GM23338 (cell line): ENCODE data around the gene NDUFS2. TPM values are rescaled to one million over a fixed set of nuclear protein-coding genes. Genes with fewer than 3 reads are reported as not detected.

ENCODE experiments used
- ATAC-seq: fragments of 200-7000 bp; cut with Tn5 transposase; 3 replicates; pipeline ENCODE4 v1.9.1; 2020
- DNase-seq: peaks from one replicate; pipeline ENCODE4 v3.0.0-alpha.2; 2015; ENCODE audit warnings: low spot score
- H2AFZ ChIP-seq: fragments of 200-600 bp; sonication (generic); 2 replicates; pipeline ENCODE4 v1.8.0; 2016; ENCODE audit warnings: antibody characterized with exemption, mild to moderate bottlenecking, moderate library complexity
- H3F3A ChIP-seq: fragments of 200-600 bp; sonication (generic); replicated peaks from 2 replicates; pipeline ENCODE4 v1.8.0; 2017; ENCODE audit warnings: antibody characterized with exemption, mixed run types, low read depth
- H3K27ac ChIP-seq: fragments of 200-600 bp; sonication (generic); 2 replicates; pipeline ENCODE4 v1.6.1; 2016; ENCODE audit warnings: low read depth
- H3K27me3 ChIP-seq: fragments of 200-600 bp; sonication (generic); 2 replicates; pipeline ENCODE4 v1.8.0; 2016; ENCODE audit warnings: mild to moderate bottlenecking, mixed run types, moderate library complexity; ENCODE audit not compliant: insufficient read depth
- H3K36me3 ChIP-seq: fragments of 200-600 bp; sonication (generic); 2 replicates; pipeline ENCODE4 v1.8.0; 2016; ENCODE audit warnings: mild to moderate bottlenecking; ENCODE audit not compliant: insufficient read depth
- H3K4me1 ChIP-seq: fragments of 200-600 bp; sonication (generic); 2 replicates; pipeline ENCODE4 v1.8.0; 2016; ENCODE audit warnings: mild to moderate bottlenecking, moderate library complexity; ENCODE audit not compliant: insufficient read depth
- H3K4me2 ChIP-seq: fragments of 200-600 bp; sonication (generic); 2 replicates; pipeline ENCODE4 v1.7.1; 2017; ENCODE audit warnings: mixed run types
- H3K4me3 ChIP-seq: fragments of 200-600 bp; sonication (generic); 2 replicates; pipeline ENCODE4 v1.6.1; 2016; ENCODE audit warnings: mixed run types
- H3K79me2 ChIP-seq: fragments of 200-600 bp; sonication (generic); replicated peaks from 2 replicates; pipeline ENCODE4 v1.8.0; 2017; ENCODE audit warnings: mild to moderate bottlenecking; ENCODE audit not compliant: insufficient read depth
- H3K9me2 ChIP-seq: fragments of 200-600 bp; sonication (generic); 2 replicates; pipeline ENCODE4 v1.8.0; 2017; ENCODE audit not compliant: insufficient read depth
- H4K20me1 ChIP-seq: fragments of 200-600 bp; sonication (generic); replicated peaks from 2 replicates; pipeline ENCODE4 v1.8.0; 2017; ENCODE audit warnings: mild to moderate bottlenecking; ENCODE audit not compliant: insufficient read depth
- H3K27ac Mint-ChIP-seq: 2 replicates; pipeline ENCODE4 v1.8.0; 2020; ENCODE audit warnings: inconsistent platforms, mild to moderate bottlenecking, moderate library complexity, mixed read lengths
- H3K27me3 Mint-ChIP-seq: 3 replicates; pipeline ENCODE4 v1.8.0; 2022; ENCODE audit warnings: low read depth, mild to moderate bottlenecking, moderate library complexity, mixed read lengths, inconsistent platforms; ENCODE audit not compliant: insufficient read depth, poor library complexity
- H3K36me3 Mint-ChIP-seq: 3 replicates; pipeline ENCODE4 v1.8.0; 2021; ENCODE audit warnings: low read depth, mild to moderate bottlenecking, inconsistent platforms, moderate library complexity, mixed read lengths
- H3K4me1 Mint-ChIP-seq: 3 replicates; pipeline ENCODE4 v1.8.0; 2020; ENCODE audit warnings: mild to moderate bottlenecking, inconsistent platforms, mixed read lengths
- H3K4me3 Mint-ChIP-seq: 3 replicates; pipeline ENCODE4 v1.8.0; 2021; ENCODE audit warnings: moderate library complexity, mild to moderate bottlenecking, inconsistent platforms, mixed read lengths
- H3K9me3 Mint-ChIP-seq: 3 replicates; pipeline ENCODE4 v1.8.0; 2020; ENCODE audit warnings: moderate library complexity, mild to moderate bottlenecking, inconsistent platforms, mixed read lengths
- CREB1 ChIP-seq: fragments of 250-450 bp; sonication (Bioruptor Pico); IDR thresholded peaks from 2 replicates; pipeline ENCODE4 v1.5.0; 2020; ENCODE audit warnings: low read depth, mild to moderate bottlenecking, moderate library complexity
- CTCF ChIP-seq, 2 experiments: fragments of 200-600 bp in 1 of 2; sonication (generic) in 1 of 2; conservative IDR thresholded peaks; 2 replicates each; pipeline versions ENCODE4 v1.5.1 to v1.6.1; 2016 to 2017; ENCODE audit warnings: antibody characterized with exemption in 2 of 2, low read depth in 2 of 2, mild to moderate bottlenecking in 2 of 2, moderate library complexity in 1 of 2
- ETS1 ChIP-seq: IDR thresholded peaks from 2 replicates; pipeline ENCODE4 v1.6.1; 2016; ENCODE audit warnings: antibody characterized with exemption
- EZH2 ChIP-seq: fragments of 200-600 bp; sonication (generic); IDR thresholded peaks from one replicate; pipeline ENCODE4 v1.8.0; 2017; ENCODE audit warnings: antibody characterized with exemption, mild to moderate bottlenecking, low read depth; ENCODE audit not compliant: unreplicated experiment
- EZH2phosphoT487 ChIP-seq: fragments of 200-600 bp; sonication (generic); IDR thresholded peaks from one replicate; pipeline ENCODE4 v1.8.1; 2018; ENCODE audit warnings: antibody characterized with exemption; ENCODE audit not compliant: unreplicated experiment
- JUNB ChIP-seq: IDR thresholded peaks from one replicate; pipeline ENCODE4 v1.6.1; 2016; ENCODE audit warnings: antibody characterized with exemption; ENCODE audit not compliant: unreplicated experiment
- NANOG ChIP-seq: IDR thresholded peaks from 2 replicates; pipeline ENCODE4 v1.6.1; 2016; ENCODE audit warnings: antibody characterized with exemption, borderline replicate concordance
- POLR2AphosphoS5 ChIP-seq: IDR thresholded peaks from 2 replicates; pipeline ENCODE4 v1.6.1; 2016; ENCODE audit warnings: antibody characterized with exemption, low read depth
- REST ChIP-seq: IDR thresholded peaks from one replicate; pipeline ENCODE4 v1.6.1; 2018; ENCODE audit warnings: antibody characterized with exemption; ENCODE audit not compliant: unreplicated experiment
- STAT1 ChIP-seq: IDR thresholded peaks from one replicate; pipeline ENCODE4 v1.6.1; 2016; ENCODE audit warnings: antibody characterized with exemption; ENCODE audit not compliant: unreplicated experiment
- ZNF114 ChIP-seq: fragments of 250-450 bp; sonication (Bioruptor Pico); IDR thresholded peaks from 2 replicates; pipeline ENCODE4 v1.5.0; 2020; ENCODE audit warnings: mild to moderate bottlenecking, moderate library complexity
- ZNF331 ChIP-seq: fragments of 250-450 bp; sonication (Bioruptor Pico); IDR thresholded peaks from 2 replicates; pipeline ENCODE4 v1.5.0; 2020; ENCODE audit warnings: low read depth, mild to moderate bottlenecking, moderate library complexity
- ZNF462 ChIP-seq: fragments of 250-450 bp; sonication (Bioruptor Pico); IDR thresholded peaks from 2 replicates; pipeline ENCODE4 v1.5.0; 2020; ENCODE audit warnings: mild to moderate bottlenecking, moderate library complexity
- polyA plus RNA-seq: library from polyadenylated mRNA; unstranded; fragments of >200 nt; fragmentation: Nextera tagmentation; extraction: Ambion mirVana; gene quantifications from 2 replicates; pipeline ENCODE4 v1.2.1, GENCODE V29; 2016
- total RNA-seq: library from RNA; depleted of rRNA; stranded (reverse); fragments of >200 nt; shearing (Covaris generic); gene quantifications from 2 replicates; pipeline ENCODE4 v1.2.3, GENCODE V29; 2014

The NDUFS2 gene
- total and polyA plus RNA-seq, 2 experiments from 2014 or later, result 56.7 to 131 TPM

- H3K9me3 Mint-ChIP-seq, result no peaks in the 10 kb centered on the region
- H3K4me3 Mint-ChIP-seq, result no peak overlapping the region; the same call in 2 of the 3 replicates
- peaks cover 6% of the 10 kb centered on the region; the same call in 1 of the 2 replicates for H4K20me1 ChIP-seq
Measured at GRCh38 chr1:161172349-161172748, 29.8 kb upstream of the NDUFS2 start.

More at GRCh38 chr1:161172349-161172748, 29.8 kb upstream of the NDUFS2 start:
- H3K79me2 ChIP-seq, result peaks cover 8% of the 10 kb centered on the region
- H3F3A ChIP-seq, result peaks cover 3% of the 10 kb centered on the region; the same call in 1 of the 2 replicates
- H3K27ac ChIP-seq, result no peak overlapping the region
- H3K36me3 Mint-ChIP-seq, result peaks cover 54% of the 10 kb centered on the region
- H3K27ac Mint-ChIP-seq, result no peak overlapping the region
- H3K4me1 ChIP-seq, result peaks cover 6% of the 10 kb centered on the region; the same call in 1 of the 2 replicates
- H3K27me3 Mint-ChIP-seq, result peaks cover 11% of the 10 kb centered on the region
- H3K36me3 ChIP-seq, result peaks cover 17% of the 10 kb centered on the region
- no peak overlapping the region for H2AFZ ChIP-seq
- H3K9me2 ChIP-seq, result no peaks in the 10 kb centered on the region
- H3K4me3 ChIP-seq, result no peak overlapping the region
- H3K27me3 ChIP-seq, result no peaks in the 10 kb centered on the region
- no peak for TF ChIP-seq EZH2phosphoT487
- no peak for TF ChIP-seq JUNB
- TF ChIP-seq CTCF (conservative IDR thresholded peaks at IDR 0.05; ENCODE audit: low read depth in 2 of 2), result no peak
- no peak for TF ChIP-seq STAT1
- TF ChIP-seq EZH2, result no peak
- TF ChIP-seq ZNF331 (CRISPR knock-in tag), result no peak
- no peak for TF ChIP-seq ZNF462
- no peak for TF ChIP-seq POLR2AphosphoS5
- TF ChIP-seq ZNF114 (CRISPR knock-in tag), result no peak
- TF ChIP-seq NANOG, result no peak
- TF ChIP-seq CREB1, result no peak
- no peak for TF ChIP-seq REST
- TF ChIP-seq ETS1, result no peak
- no peak overlapping the region for H3K4me2 ChIP-seq
- peaks cover 7% of the 10 kb centered on the region for H3K4me1 Mint-ChIP-seq
- ATAC-seq, result no peak
- no peak for DNase-seq
